GM19328 (cell line): ENCODE data around the gene HSF4.

Experiments
- ATAC-seq: cut with Tn5 transposase; IDR thresholded peaks from one replicate; pipeline ENCODE4 v1.9.1; 2021; ENCODE audit warnings: mild to moderate bottlenecking, moderate library complexity; ENCODE audit not compliant: unreplicated experiment

The HSF4 gene

GRCh38 chr16:67215706-67216105 is 51.2 kb downstream of the HSF4 start:
- ATAC-seq, result no peak

DNA sequence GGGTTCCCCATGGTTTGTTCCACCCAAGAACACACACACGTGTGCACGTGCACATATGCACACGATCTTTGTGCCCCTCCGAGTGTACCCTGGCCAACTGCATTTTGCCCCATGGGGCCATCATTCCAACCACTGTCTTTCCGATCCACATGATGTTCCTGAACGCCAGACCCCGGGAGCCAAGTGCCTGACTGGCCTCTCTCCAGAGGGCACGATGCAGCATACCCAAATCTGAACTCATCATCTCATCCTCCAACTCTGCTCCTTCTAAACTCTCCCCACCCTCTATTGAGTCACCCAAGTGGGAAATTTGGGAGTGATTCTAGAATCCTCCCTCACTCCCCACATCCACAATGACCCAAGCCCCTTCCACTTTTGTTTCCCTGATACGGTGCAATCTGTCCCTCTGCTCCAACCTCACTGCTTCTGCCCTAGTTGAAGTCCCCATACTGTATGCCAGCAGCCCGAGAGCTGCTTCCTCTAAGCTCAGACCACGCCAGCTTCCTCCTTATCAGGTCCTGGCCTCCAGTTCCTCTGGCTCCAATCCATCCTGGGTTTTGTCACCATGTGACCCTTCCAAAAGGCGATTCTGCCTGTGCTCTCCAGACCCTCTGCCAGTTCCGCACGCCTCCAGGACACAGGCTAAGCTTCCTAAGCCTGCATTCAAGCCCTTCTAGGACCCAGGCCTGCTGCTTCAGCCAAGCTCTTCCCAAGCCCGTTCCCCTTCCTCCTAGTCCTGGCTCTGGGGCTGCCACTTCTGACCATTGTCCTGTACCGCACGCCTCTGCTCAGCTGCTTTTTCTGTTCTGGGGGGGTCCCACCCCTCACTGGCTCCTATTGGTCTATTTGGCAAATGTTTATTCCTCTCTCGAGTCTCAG is 52.3 kb downstream of the HSF4 start:
- ATAC-seq, result no peak
